SK-N-SH (cell line): ENCODE data around the gene PRKCQ. TPM values are rescaled to one million over a fixed set of nuclear protein-coding genes. Genes with fewer than 3 reads are reported as not detected.

Experiments used
- CTCF ChIA-PET: fragments of 300-600, 350-600 bp; formaldehyde crosslinking; extraction: SDS; loops from one replicate; lab custom pipeline; 2021; lab: Yijun Ruan, JAX
- POLR2A ChIA-PET: fragments of 350-600 bp; sonication (Branson Sonifier 250); formaldehyde crosslinking; extraction: SDS; loops from one replicate; lab custom pipeline; 2020; ENCODE audit warnings: antibody characterized with exemption, inconsistent platforms; lab: Yijun Ruan, JAX
- DNase-seq: peaks from one replicate; pipeline ENCODE4 v3.0.0; 2012
- H2AFZ ChIP-seq: fragments of 200-600 bp; sonication (generic); 2 replicates; pipeline ENCODE4 v1.8.1; 2016; ENCODE audit warnings: antibody characterized with exemption, mild to moderate bottlenecking, low read depth
- H3F3A ChIP-seq: fragments of 200-600 bp; sonication (generic); replicated peaks from 2 replicates; pipeline ENCODE3; 2016; ENCODE audit warnings: antibody characterized with exemption, mild to moderate bottlenecking; ENCODE audit not compliant: insufficient read depth
- H3K27ac ChIP-seq, 2 experiments: fragments of 200-500 bp in 1 of 2; fragments of 200-600 bp in 1 of 2; sonication (Bioruptor generic) in 1 of 2; sonication (generic), shearing (Covaris generic) in 1 of 2; 2 replicates each; pipeline versions ENCODE4 v1.5.1 to v1.6.1; 2014 to 2016; ENCODE audit warnings: low read depth in 2 of 2, inconsistent platforms in 1 of 2, low read length in 1 of 2, mild to moderate bottlenecking in 1 of 2, mixed read lengths in 1 of 2
- H3K27me3 ChIP-seq: fragments of 200-600 bp; sonication (generic), shearing (Covaris generic); 2 replicates; pipeline ENCODE4 v1.6.1; 2016; ENCODE audit warnings: mixed run types; ENCODE audit not compliant: insufficient read depth
- H3K36me3 ChIP-seq, 2 experiments: fragments of 200-500 bp in 1 of 2; fragments of 200-600 bp in 1 of 2; sonication (Bioruptor generic) in 1 of 2; sonication (generic) in 1 of 2; replicated peaks in 1 of 2; 2 replicates each; pipeline versions ENCODE3 to v1.5.1; 2014 to 2016; ENCODE audit warnings: low read length in 1 of 2, mild to moderate bottlenecking in 1 of 2; ENCODE audit not compliant: insufficient read depth in 2 of 2, control insufficient read depth in 1 of 2
- H3K4me1 ChIP-seq, 2 experiments: fragments of 200-500 bp in 1 of 2; fragments of 200-600 bp in 1 of 2; sonication (Bioruptor generic) in 1 of 2; sonication (generic), shearing (Covaris generic) in 1 of 2; 2 replicates each; pipeline versions ENCODE4 v1.5.1 to v1.6.1; 2014 to 2016; ENCODE audit warnings: low read depth in 1 of 2, low read length in 1 of 2, mixed run types in 1 of 2; ENCODE audit not compliant: insufficient read depth in 2 of 2, control insufficient read depth in 1 of 2
- H3K4me2 ChIP-seq: fragments of 200-600 bp; sonication (generic), shearing (Covaris generic); 2 replicates; pipeline ENCODE4 v1.6.1; 2017; ENCODE audit warnings: mixed run types
- H3K4me3 ChIP-seq, 2 experiments: fragments of 200-500 bp in 1 of 2; fragments of 200-600 bp in 1 of 2; sonication (Bioruptor generic) in 1 of 2; sonication (generic), shearing (Covaris generic) in 1 of 2; 2 replicates each; pipeline versions ENCODE4 v1.5.1 to v1.8.1; 2014 to 2016; ENCODE audit warnings: low read depth in 2 of 2, inconsistent platforms in 1 of 2, low read length in 1 of 2, mild to moderate bottlenecking in 1 of 2, mixed read lengths in 1 of 2, moderate library complexity in 1 of 2
- H3K79me2 ChIP-seq: fragments of 200-600 bp; sonication (generic); 2 replicates; pipeline ENCODE4 v1.8.1; 2017; ENCODE audit warnings: mild to moderate bottlenecking; ENCODE audit not compliant: insufficient read depth
- H3K9ac ChIP-seq: fragments of 200-600 bp; sonication (generic); 2 replicates; pipeline ENCODE4 v1.6.1; 2017; ENCODE audit warnings: mixed run types
- H3K9me2 ChIP-seq: fragments of 200-600 bp; sonication (generic); 2 replicates; pipeline ENCODE4 v1.6.1; 2017; ENCODE audit warnings: mixed run types
- H3K9me3 ChIP-seq: fragments of 200-600 bp; sonication (generic); 2 replicates; pipeline ENCODE4 v1.6.1; 2017; ENCODE audit warnings: mixed run types, mild to moderate bottlenecking, moderate library complexity
- H4K20me1 ChIP-seq: fragments of 200-600 bp; sonication (generic); 2 replicates; pipeline ENCODE4 v1.6.1; 2017; ENCODE audit warnings: mild to moderate bottlenecking, mixed run types; ENCODE audit not compliant: insufficient read depth
- CTCF ChIP-seq: fragments of 200-600 bp; sonication (generic); IDR thresholded peaks from 2 replicates; pipeline ENCODE4 v1.6.1; 2017; ENCODE audit warnings: antibody characterized with exemption, mild to moderate bottlenecking, moderate library complexity
- FOSL2 ChIP-seq: IDR thresholded peaks from 2 replicates; pipeline ENCODE4 v1.4.0; 2012; ENCODE audit warnings: low read depth, mild to moderate bottlenecking, moderate library complexity, borderline replicate concordance
- FOXJ3 ChIP-seq: sonication (generic); formaldehyde crosslinking; IDR thresholded peaks from 2 replicates; pipeline ENCODE4 v1.5.1; 2020; ENCODE audit warnings: mild to moderate bottlenecking, missing genetic modification reagents
- FOXM1 ChIP-seq: IDR thresholded peaks from 2 replicates; pipeline ENCODE4 v1.4.0; 2012; ENCODE audit warnings: low read depth, mild to moderate bottlenecking
- GABPA ChIP-seq: IDR thresholded peaks from 2 replicates; pipeline ENCODE4 v1.4.0; 2012; ENCODE audit warnings: low read depth, mild to moderate bottlenecking
- JUND ChIP-seq: IDR thresholded peaks from 2 replicates; pipeline ENCODE4 v1.4.0; 2012
- MEF2A ChIP-seq: IDR thresholded peaks from 2 replicates; pipeline ENCODE4 v1.4.0; 2012; ENCODE audit warnings: low read depth, borderline replicate concordance
- MXI1 ChIP-seq: IDR thresholded peaks from 2 replicates; pipeline ENCODE4 v1.6.1; 2012; ENCODE audit warnings: mild to moderate bottlenecking, low read depth, low read length, improper control_type of control experiment
- NFIC ChIP-seq: IDR thresholded peaks from 2 replicates; pipeline ENCODE4 v1.4.0; 2012; ENCODE audit warnings: borderline replicate concordance
- NRF1 ChIP-seq: IDR thresholded peaks from 2 replicates; pipeline ENCODE4 v1.6.1; 2012; ENCODE audit warnings: low read depth, mild to moderate bottlenecking, low read length
- POLR2AphosphoS5 ChIP-seq: IDR thresholded peaks from 2 replicates; pipeline ENCODE4 v1.6.1; 2012; ENCODE audit warnings: low read depth, low read length
- RCOR1 ChIP-seq: fragments of 150-350 bp; IDR thresholded peaks from 2 replicates; pipeline ENCODE4 v1.6.1; 2017; ENCODE audit warnings: antibody characterized with exemption, low read length
- RFX5 ChIP-seq: IDR thresholded peaks from 2 replicates; pipeline ENCODE4 v1.6.1; 2012; ENCODE audit warnings: mild to moderate bottlenecking, improper control_type of control experiment, low read length
- RXRA ChIP-seq: IDR thresholded peaks from 2 replicates; pipeline ENCODE4 v1.4.0; 2012; ENCODE audit warnings: low read depth, mild to moderate bottlenecking, borderline replicate concordance
- SIN3A ChIP-seq: IDR thresholded peaks from 2 replicates; pipeline ENCODE4 v1.6.1; 2012; ENCODE audit warnings: low read depth, mild to moderate bottlenecking, low read length, moderate library complexity, borderline replicate concordance
- TAF1 ChIP-seq: IDR thresholded peaks from 2 replicates; pipeline ENCODE4 v1.6.1; 2012; ENCODE audit warnings: low read depth, mild to moderate bottlenecking, low read length, moderate library complexity, borderline replicate concordance
- TCF12 ChIP-seq: IDR thresholded peaks from 2 replicates; pipeline ENCODE4 v1.4.0; 2012
- TEAD4 ChIP-seq: IDR thresholded peaks from 2 replicates; pipeline ENCODE4 v1.4.0; 2012; ENCODE audit warnings: mild to moderate bottlenecking, borderline replicate concordance; ENCODE audit not compliant: insufficient read depth
- YY1 ChIP-seq: IDR thresholded peaks from 2 replicates; pipeline ENCODE4 v1.4.0; 2012; ENCODE audit warnings: low read depth, mild to moderate bottlenecking
- WGBS: methylation state at CpG from one replicate; pipeline ENCODE4 v1.1.6; 2017; ENCODE audit warnings: low lambda C conversion rate; 5-methylcytosine and 5-hydroxymethylcytosine counted together
- polyA plus RNA-seq, 3 experiments: library from polyadenylated mRNA; depleted of rRNA; stranded (reverse); fragments of >200 nt; gene quantifications; 2 replicates each; pipeline ENCODE4 v1.2.3, GENCODE V29; 2012
- TF ChIP-seq, protein P1 (sequence below): IDR thresholded peaks from 2 replicates; pipeline ENCODE4 v1.4.0; 2012; ENCODE audit warnings: low read depth, borderline replicate concordance
- TF ChIP-seq, protein P2 (sequence below): IDR thresholded peaks from 2 replicates; pipeline ENCODE4 v1.4.0; 2012; ENCODE audit warnings: low read depth, borderline replicate concordance
- TF ChIP-seq, protein P3 (sequence below): IDR thresholded peaks from 2 replicates; pipeline ENCODE4; 2012
- TF ChIP-seq, protein P4 (sequence below): fragments of 150-350 bp; IDR thresholded peaks from 2 replicates; pipeline ENCODE4 v1.6.1; 2016; ENCODE audit warnings: mild to moderate bottlenecking, low read depth, low read length

The PRKCQ gene
- polyA plus RNA-seq, 1 of the 3 experiments (the other 2 are of a cell fraction), result 0.18 TPM

DNA sequence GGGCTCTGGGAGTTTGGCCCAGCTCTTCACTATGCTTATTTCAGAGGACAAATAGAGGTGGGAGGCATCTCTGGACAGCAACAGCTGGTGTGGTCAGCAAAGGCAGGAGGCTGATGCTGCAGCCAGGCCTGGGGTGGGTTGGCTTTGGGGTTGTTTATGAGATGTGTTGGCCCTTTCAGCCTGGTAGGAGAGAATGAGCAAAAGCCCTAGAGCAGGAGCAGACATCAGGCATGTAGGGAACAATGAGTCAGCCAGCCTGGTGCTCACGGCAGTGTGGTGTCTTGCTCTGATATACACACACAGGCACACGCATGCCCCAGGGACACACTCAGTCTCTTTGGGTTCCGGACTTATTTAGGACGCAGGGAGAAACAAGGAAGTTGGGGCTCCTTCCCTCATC is 157.1 kb downstream of the PRKCQ start:
- no peak overlapping the region for H3K4me3 ChIP-seq
- no peak overlapping the region for H3K27ac ChIP-seq
- 58% methylated on average over 4 of the region's 4 CpGs for WGBS
- ChIA-PET POLR2A (no interaction called here), CTCF (interaction anchor here (0.9 to 1.3 kb wide), 4 partner anchors 11 to 246 kb away, joined by 3 to 5 read pairs (median 4); no protein-coding TSS in a partner anchor)
- H3K4me2 ChIP-seq, result no peak overlapping the region
- no peak for TF ChIP-seq RFX5
- no peak for TF ChIP-seq MXI1
- no peak for TF ChIP-seq FOSL2
- TF ChIP-seq FOXM1, result no peak
- TF ChIP-seq FOXJ3 (CRISPR knock-in tag), result no peak
- TF ChIP-seq, protein P1, sequence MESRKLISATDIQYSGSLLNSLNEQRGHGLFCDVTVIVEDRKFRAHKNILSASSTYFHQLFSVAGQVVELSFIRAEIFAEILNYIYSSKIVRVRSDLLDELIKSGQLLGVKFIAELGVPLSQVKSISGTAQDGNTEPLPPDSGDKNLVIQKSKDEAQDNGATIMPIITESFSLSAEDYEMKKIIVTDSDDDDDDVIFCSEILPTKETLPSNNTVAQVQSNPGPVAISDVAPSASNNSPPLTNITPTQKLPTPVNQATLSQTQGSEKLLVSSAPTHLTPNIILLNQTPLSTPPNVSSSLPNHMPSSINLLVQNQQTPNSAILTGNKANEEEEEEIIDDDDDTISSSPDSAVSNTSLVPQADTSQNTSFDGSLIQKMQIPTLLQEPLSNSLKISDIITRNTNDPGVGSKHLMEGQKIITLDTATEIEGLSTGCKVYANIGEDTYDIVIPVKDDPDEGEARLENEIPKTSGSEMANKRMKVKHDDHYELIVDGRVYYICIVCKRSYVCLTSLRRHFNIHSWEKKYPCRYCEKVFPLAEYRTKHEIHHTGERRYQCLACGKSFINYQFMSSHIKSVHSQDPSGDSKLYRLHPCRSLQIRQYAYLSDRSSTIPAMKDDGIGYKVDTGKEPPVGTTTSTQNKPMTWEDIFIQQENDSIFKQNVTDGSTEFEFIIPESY, result no peak
- no peak for TF ChIP-seq YY1
- TF ChIP-seq TAF1, result no peak
- no peak for TF ChIP-seq TCF12
- H3K9ac ChIP-seq, result no peak overlapping the region
- peaks cover 5% of the 10 kb centered on the region; the same call in 1 of the 2 replicates for H3K27me3 ChIP-seq
- H3K36me3 ChIP-seq, result no peaks in the 10 kb centered on the region
- H3F3A ChIP-seq, result no peaks in the 10 kb centered on the region
- DNase-seq, result no peak
- H3K79me2 ChIP-seq, result no peaks in the 10 kb centered on the region
- no peaks in the 10 kb centered on the region for H3K9me2 ChIP-seq
- no peaks in the 10 kb centered on the region for H3K4me1 ChIP-seq
- H3K9me3 ChIP-seq, result no peaks in the 10 kb centered on the region
- no peaks in the 10 kb centered on the region for H4K20me1 ChIP-seq
- H2AFZ ChIP-seq, result no peak overlapping the region

DNA sequence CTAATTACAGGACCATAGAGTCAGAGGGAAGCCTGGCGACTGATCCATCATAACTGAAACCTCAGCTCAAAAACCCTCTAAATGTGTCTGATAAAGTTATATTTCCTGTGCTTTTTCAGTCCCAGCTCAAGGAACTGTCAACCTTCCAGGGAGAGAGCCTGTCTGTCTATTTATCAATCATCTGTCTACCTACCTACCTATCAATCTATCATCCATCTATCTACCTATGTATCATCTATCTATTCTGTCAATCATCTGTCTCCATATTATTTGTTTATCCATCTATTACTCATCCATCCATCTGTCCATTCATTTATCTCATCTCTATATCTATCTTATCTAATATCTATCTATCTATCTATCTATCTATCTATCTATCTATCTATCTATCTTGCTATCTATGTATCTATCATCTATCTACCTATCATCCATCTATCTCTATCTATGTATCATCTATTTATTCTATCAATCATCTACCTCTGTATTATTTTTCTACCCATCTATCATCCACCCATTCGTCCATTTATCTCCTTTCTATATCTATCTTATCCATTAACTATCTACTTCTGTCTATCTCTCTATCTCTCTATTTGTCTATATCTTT is 161.4 kb downstream of the PRKCQ start:
- POLR2A ChIA-PET, result no interaction called here
- no peak overlapping the region for H3K4me3 ChIP-seq

More for the DNA sequence above, 161.4 kb downstream of the PRKCQ start:
- Histone ChIP-seq H3K27me3 (peaks cover 17% of the 10 kb centered on the region; the same call in 1 of the 2 replicates), H3K9ac (no peak overlapping the region), H3K4me2 (no peak overlapping the region)
- TF ChIP-seq RCOR1 (no peak), NFIC (no peak), MXI1 (no peak), MEF2A (no peak), FOSL2 (no peak), TEAD4 (no peak), TCF12 (no peak), RXRA (no peak), CTCF (no peak), POLR2AphosphoS5 (no peak), NRF1 (no peak), JUND (no peak), YY1 (no peak), GABPA (no peak), SIN3A (no peak)
- TF ChIP-seq, protein P2, sequence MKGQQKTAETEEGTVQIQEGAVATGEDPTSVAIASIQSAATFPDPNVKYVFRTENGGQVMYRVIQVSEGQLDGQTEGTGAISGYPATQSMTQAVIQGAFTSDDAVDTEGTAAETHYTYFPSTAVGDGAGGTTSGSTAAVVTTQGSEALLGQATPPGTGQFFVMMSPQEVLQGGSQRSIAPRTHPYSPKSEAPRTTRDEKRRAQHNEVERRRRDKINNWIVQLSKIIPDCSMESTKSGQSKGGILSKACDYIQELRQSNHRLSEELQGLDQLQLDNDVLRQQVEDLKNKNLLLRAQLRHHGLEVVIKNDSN, result no peak
- TF ChIP-seq, protein P3, sequence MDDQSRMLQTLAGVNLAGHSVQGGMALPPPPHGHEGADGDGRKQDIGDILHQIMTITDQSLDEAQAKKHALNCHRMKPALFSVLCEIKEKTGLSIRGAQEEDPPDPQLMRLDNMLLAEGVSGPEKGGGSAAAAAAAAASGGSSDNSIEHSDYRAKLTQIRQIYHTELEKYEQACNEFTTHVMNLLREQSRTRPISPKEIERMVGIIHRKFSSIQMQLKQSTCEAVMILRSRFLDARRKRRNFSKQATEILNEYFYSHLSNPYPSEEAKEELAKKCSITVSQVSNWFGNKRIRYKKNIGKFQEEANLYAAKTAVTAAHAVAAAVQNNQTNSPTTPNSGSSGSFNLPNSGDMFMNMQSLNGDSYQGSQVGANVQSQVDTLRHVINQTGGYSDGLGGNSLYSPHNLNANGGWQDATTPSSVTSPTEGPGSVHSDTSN, result no peak
- TF ChIP-seq, protein P4, sequence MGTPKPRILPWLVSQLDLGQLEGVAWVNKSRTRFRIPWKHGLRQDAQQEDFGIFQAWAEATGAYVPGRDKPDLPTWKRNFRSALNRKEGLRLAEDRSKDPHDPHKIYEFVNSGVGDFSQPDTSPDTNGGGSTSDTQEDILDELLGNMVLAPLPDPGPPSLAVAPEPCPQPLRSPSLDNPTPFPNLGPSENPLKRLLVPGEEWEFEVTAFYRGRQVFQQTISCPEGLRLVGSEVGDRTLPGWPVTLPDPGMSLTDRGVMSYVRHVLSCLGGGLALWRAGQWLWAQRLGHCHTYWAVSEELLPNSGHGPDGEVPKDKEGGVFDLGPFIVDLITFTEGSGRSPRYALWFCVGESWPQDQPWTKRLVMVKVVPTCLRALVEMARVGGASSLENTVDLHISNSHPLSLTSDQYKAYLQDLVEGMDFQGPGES, result no peak
- TF ChIP-seq, all 33 proteins: peak for 0
- Histone ChIP-seq H3K4me1 (no peaks in the 10 kb centered on the region), H2AFZ (no peak overlapping the region), H3K9me3 (no peaks in the 10 kb centered on the region), H3K27ac (no peak overlapping the region), H4K20me1 (no peaks in the 10 kb centered on the region), H3K79me2 (no peaks in the 10 kb centered on the region), H3F3A (no peaks in the 10 kb centered on the region), H3K9me2 (no peaks in the 10 kb centered on the region), H3K36me3 (no peaks in the 10 kb centered on the region)
- CTCF ChIA-PET, result interaction anchor here (0.8 to 3.5 kb wide), 5 partner anchors 9 to 260 kb away, joined by 3 to 11 read pairs (median 6); no protein-coding TSS in a partner anchor
- 17% methylated on average over 2 of the region's 2 CpGs for WGBS
- DNase-seq, result no peak
